ENCODE measurements around the gene DGCR8.

Gene DGCR8

DNA sequence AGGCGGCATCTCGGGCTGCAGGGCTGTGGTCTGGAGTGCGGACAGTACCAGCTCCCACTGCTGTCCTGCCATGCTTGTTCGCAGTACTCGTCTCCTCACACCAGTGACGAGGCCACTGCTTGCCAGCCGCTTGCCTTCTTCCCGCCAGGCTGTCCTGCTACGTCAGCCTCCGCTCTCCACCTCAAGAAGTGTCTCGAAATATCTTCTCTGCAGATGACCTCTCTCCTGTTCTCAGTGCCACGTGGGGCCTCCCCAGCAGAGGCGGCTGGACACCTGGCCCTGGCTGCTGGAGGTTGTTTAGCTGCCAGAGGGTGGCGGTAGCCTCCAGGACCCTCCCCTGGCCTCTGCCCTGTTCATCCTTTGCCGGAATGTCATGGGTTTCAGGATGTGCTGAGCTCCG, 73.9 kb downstream of the DGCR8 start:
- no peak for DNase-seq (ENCODE audit: low read depth)
- 0 out of 2 replicates have a peak, but pooled peaks have one; percentile 13 for TF ChIP-seq CTCF (IDR thresholded peaks at IDR 0.05; ENCODE audit: control insufficient read depth, extremely low read depth, insufficient read depth)
- no peak overlapping the region for H3K4me3 ChIP-seq (ENCODE audit: low read depth, low read length)

- no peak for DNase-seq (ENCODE audit: low read depth)
- no peak for TF ChIP-seq CTCF (IDR thresholded peaks at IDR 0.05; ENCODE audit: control insufficient read depth, extremely low read depth, insufficient read depth)
- no peak overlapping the region for H3K4me3 ChIP-seq (ENCODE audit: low read depth, low read length)
Observed at GRCh38 chr22:20154602-20155187, 74.7 kb downstream of the DGCR8 start.

- DNase-seq (ENCODE audit: low read depth), result no peak
- no peak for TF ChIP-seq CTCF (IDR thresholded peaks at IDR 0.05; ENCODE audit: control insufficient read depth, extremely low read depth, insufficient read depth)
- H3K4me3 ChIP-seq (ENCODE audit: low read depth, low read length), result no peak overlapping the region
Observed at GRCh38 chr22:20155330-20156041, 75.4 kb downstream of the DGCR8 start.

- TF ChIP-seq CTCF (IDR thresholded peaks at IDR 0.05; ENCODE audit: control insufficient read depth, extremely low read depth, insufficient read depth), result no peak
- no peak overlapping the region for H3K4me3 ChIP-seq (ENCODE audit: low read depth, low read length)
- DNase-seq (ENCODE audit: low read depth), result no peak
Observed at GRCh38 chr22:20156042-20156389, 76.0 kb downstream of the DGCR8 start.

DNA sequence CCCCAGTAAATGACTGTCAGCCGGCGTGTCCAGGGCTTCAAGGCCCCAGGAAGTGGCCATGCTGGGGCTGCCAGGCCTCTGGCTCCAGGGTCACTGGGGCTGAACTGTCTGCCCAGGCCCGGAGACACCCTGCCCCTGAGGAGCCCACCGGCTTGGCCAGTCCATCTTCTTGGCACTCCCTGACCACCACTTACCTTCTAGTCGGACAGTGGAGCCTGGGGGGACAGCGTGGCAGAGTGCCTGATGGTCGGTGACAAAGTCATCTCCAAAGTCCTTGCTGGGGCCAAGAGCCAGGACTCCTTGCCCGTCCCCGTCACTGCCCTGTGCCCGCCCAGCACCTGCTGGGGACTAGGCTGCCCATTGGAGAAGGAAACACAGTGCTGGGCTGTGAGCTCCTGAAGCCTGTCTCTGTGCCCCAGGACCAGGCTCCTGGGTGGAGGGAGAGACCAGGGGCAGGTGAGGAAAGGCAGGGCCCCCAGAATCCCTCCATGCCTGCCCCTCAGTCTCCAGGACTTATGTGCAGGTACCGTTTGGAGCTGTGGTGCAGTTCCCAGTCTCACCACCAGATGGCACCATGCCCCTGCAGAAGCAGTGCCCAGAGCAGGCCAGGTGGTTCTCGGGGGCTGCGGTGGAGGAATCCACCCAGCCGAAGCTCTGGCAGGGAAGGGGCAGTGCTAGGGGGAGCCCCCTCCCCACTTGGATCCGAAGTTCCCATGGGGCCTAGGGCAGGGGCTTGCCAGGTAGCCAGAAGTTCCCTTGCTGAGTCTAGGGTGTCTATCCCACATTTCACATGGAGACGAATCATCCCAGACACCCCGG, 76.8 kb downstream of the DGCR8 start:
- peak; percentile 97 for TF ChIP-seq CTCF (IDR thresholded peaks at IDR 0.05; ENCODE audit: control insufficient read depth, extremely low read depth, insufficient read depth)
- DNase-seq (ENCODE audit: low read depth), result peak; percentile 27

DNA sequence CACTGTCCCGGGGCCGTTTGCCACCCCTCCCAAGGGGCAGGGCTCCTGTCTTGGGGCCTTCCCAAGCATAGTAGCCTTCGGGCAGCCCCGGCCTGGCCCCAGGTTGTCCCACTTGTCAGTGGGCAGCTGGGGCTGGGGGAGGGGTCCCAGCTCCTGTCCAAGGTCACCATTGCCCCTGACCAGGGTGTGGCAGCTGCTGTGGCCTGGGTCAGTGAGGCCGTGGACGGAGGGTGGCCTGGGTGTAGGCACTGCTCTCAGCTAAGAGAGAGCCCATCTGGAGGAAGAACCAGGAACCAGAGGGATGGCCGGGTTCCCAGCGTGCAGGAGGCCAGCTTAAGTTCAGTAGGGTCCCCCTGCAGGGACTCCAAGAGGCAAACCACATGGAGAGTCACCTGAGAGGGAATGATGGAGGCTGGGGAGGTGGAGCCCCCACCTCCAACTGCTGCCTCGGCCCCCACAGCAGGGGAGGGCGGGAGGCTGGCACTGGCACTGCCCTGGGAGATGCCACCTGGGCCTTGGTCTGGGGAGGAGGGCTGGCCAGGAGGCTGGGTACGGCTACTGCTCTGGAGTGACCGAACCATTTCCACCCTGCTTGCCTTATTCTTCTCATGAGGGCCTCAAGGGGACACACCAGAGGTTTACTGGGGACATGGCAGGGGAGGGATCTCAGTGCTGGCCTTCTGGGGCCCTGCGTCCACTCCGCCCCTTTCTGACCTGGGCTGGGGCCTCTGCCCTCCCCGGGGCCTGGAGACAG, 77.6 kb downstream of the DGCR8 start:
- TF ChIP-seq CTCF (IDR thresholded peaks at IDR 0.05; ENCODE audit: control insufficient read depth, extremely low read depth, insufficient read depth), result no peak
- no peak for DNase-seq (ENCODE audit: low read depth)
- no peak overlapping the region for H3K4me3 ChIP-seq (ENCODE audit: low read depth, low read length)

More for the DNA sequence above, 76.8 kb downstream of the DGCR8 start:
- H3K4me3 ChIP-seq (ENCODE audit: low read depth, low read length), result no peak overlapping the region

Data from LNCaP clone FGC (cell line).